Neural progenitor cell (in vitro differentiated cells): Measurements from ENCODE around the gene NEURL1B. TPM values are rescaled to one million over a fixed set of nuclear protein-coding genes. Genes with fewer than 3 reads are reported as not detected.

Source experiments
- DNase-seq: peaks from one replicate; pipeline ENCODE4 v3.0.0-alpha.2; 2016; ENCODE audit warnings: low spot score
- H2AFZ ChIP-seq: fragments of 200-600 bp; sonication (generic); replicated peaks from 2 replicates; pipeline ENCODE4 v1.6.1; 2016; ENCODE audit warnings: antibody characterized with exemption
- H3F3A ChIP-seq: fragments of 200-600 bp; sonication (generic); 2 replicates; pipeline ENCODE4 v1.6.1; 2016; ENCODE audit warnings: antibody characterized with exemption, low read depth
- H3K27ac ChIP-seq: fragments of 200-600 bp; sonication (generic); 2 replicates; pipeline ENCODE4 v1.5.1; 2016; ENCODE audit warnings: mild to moderate bottlenecking
- H3K27me3 ChIP-seq: fragments of 200-600 bp; sonication (generic); 2 replicates; pipeline ENCODE4 v1.6.1; 2016; ENCODE audit warnings: mild to moderate bottlenecking, moderate library complexity
- H3K36me3 ChIP-seq: fragments of 200-600 bp; sonication (generic); 2 replicates; pipeline ENCODE4 v1.5.1; 2016
- H3K4me1 ChIP-seq: fragments of 200-600 bp; sonication (generic); 2 replicates; pipeline ENCODE4 v1.6.1; 2016; ENCODE audit warnings: mixed run types
- H3K4me2 ChIP-seq: fragments of 200-600 bp; sonication (generic); 2 replicates; pipeline ENCODE4 v1.6.1; 2016
- H3K4me3 ChIP-seq: fragments of 200-600 bp; sonication (generic); 2 replicates; pipeline ENCODE4 v1.5.1; 2016
- H3K79me2 ChIP-seq: fragments of 200-600 bp; sonication (generic); 2 replicates; pipeline ENCODE4 v1.6.1; 2016; ENCODE audit warnings: low read depth
- H3K9ac ChIP-seq: fragments of 200-600 bp; sonication (generic); 2 replicates; pipeline ENCODE4 v1.6.1; 2016
- H3K9me3 ChIP-seq: fragments of 200-600 bp; sonication (generic); 2 replicates; pipeline ENCODE4 v1.5.1; 2016; ENCODE audit warnings: low read depth
- H4K20me1 ChIP-seq: fragments of 200-600 bp; sonication (generic); 2 replicates; pipeline ENCODE4 v1.6.1; 2016; ENCODE audit warnings: low read depth
- H3K27ac Mint-ChIP-seq: 3 replicates; pipeline ENCODE4 v1.8.0; 2021; ENCODE audit warnings: mixed read lengths
- H3K27me3 Mint-ChIP-seq: 2 replicates; pipeline ENCODE4 v1.8.0; 2022; ENCODE audit warnings: low read depth, mild to moderate bottlenecking, inconsistent platforms, moderate library complexity, mixed read lengths; ENCODE audit not compliant: insufficient read depth
- H3K36me3 Mint-ChIP-seq: 3 replicates; pipeline ENCODE4 v1.8.0; 2021; ENCODE audit warnings: mixed read lengths
- H3K4me1 Mint-ChIP-seq: 3 replicates; pipeline ENCODE4 v1.8.0; 2021; ENCODE audit warnings: mixed read lengths
- H3K4me3 Mint-ChIP-seq: 3 replicates; pipeline ENCODE4 v1.8.0; 2021; ENCODE audit warnings: mild to moderate bottlenecking, moderate library complexity, mixed read lengths
- H3K9me3 Mint-ChIP-seq: 3 replicates; pipeline ENCODE4 v1.8.0; 2020; ENCODE audit warnings: mixed read lengths
- CTCF ChIP-seq: fragments of 200-600 bp; sonication (generic); IDR thresholded peaks from 2 replicates; pipeline ENCODE4 v1.5.1; 2017; ENCODE audit warnings: antibody characterized with exemption, mild to moderate bottlenecking
- EZH2 ChIP-seq: fragments of 200-600 bp; sonication (generic); IDR thresholded peaks from 2 replicates; pipeline ENCODE4 v1.6.1; 2017; ENCODE audit warnings: antibody characterized with exemption, mild to moderate bottlenecking, moderate library complexity
- EZH2phosphoT487 ChIP-seq: fragments of 200-600 bp; sonication (generic); IDR thresholded peaks from 2 replicates; pipeline ENCODE4 v1.6.1; 2017; ENCODE audit warnings: antibody characterized with exemption
- total RNA-seq: library from RNA; depleted of rRNA; stranded (reverse); fragments of >200 nt; gene quantifications from 2 replicates; pipeline ENCODE4 v1.2.3, GENCODE V29; 2015; ENCODE audit warnings: low replicate concordance

NEURL1B gene
- total RNA-seq, 1 donor from 2014 or later: 12.1 TPM

DNA sequence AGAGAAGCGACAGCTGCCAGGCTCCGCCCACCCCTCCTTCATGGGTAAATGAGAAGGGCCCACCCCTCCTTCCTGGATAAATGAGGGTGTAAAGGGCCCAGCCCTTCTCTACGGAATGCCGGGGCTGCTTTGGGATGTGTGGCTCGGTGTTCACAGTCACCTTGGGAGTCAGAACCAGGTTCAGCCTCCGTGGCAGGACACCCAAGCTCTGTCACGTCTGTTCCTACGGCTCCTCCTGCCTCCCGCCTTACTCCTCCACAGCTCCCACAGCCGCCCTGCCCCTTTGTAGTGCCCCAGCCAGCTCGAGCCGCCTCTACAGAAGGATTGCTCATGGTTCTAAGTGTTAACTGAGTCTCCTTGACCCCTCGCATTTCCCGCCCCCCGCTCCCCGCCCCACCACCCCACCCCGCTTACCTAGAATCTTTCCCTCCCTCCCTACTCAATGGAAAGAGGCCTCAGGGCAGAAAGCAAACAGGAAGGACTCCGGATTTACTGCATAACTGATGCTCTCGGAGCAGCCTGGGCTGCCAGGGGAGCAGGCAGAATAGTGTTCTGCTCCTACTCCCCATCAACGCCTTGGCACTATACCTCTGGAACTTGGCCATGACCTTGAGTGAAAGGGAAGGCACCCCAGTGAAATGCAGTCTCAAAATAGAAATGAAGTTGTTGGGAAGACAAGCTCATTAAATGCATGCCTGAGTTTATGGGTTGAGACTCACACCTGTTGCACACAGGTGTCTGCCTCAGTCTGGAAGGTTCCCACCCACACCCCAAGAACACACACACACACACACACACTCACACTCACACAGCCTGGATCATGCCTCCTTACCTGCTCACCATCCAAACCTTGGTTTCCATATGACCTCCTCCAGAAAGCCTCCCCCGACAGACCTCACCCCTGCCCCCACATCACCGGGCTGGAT, 59.6 kb downstream of the NEURL1B start:
- peaks cover 24% of the 10 kb centered on the region for H3K4me1 ChIP-seq
- Mint-ChIP-seq H3K4me1 (peaks cover 35% of the 10 kb centered on the region), H3K4me3 (peak overlapping the region; percentile 52), H3K9me3 (no peaks in the 10 kb centered on the region), H3K27me3 (peaks cover 17% of the 10 kb centered on the region), H3K27ac (peak overlapping the region; percentile 7), H3K36me3 (no peaks in the 10 kb centered on the region)
- peak overlapping the region; percentile 40 for H3K4me3 ChIP-seq
- no peaks in the 10 kb centered on the region for H3K36me3 ChIP-seq
- H3K9ac ChIP-seq: no peak overlapping the region
- TF ChIP-seq CTCF (no peak), EZH2 (no peak), EZH2phosphoT487 (no peak)
- H3K27ac ChIP-seq: no peak overlapping the region
- H3K9me3 ChIP-seq: no peaks in the 10 kb centered on the region
- H3K79me2 ChIP-seq: no peaks in the 10 kb centered on the region
- peak; percentile 84 for DNase-seq
- H4K20me1 ChIP-seq: peaks cover 4% of the 10 kb centered on the region
- peaks cover 60% of the 10 kb centered on the region for H3K27me3 ChIP-seq
- H2AFZ ChIP-seq: no peak overlapping the region
- peaks cover 6% of the 10 kb centered on the region for H3F3A ChIP-seq
- peak overlapping the region; percentile 65 for H3K4me2 ChIP-seq

DNA sequence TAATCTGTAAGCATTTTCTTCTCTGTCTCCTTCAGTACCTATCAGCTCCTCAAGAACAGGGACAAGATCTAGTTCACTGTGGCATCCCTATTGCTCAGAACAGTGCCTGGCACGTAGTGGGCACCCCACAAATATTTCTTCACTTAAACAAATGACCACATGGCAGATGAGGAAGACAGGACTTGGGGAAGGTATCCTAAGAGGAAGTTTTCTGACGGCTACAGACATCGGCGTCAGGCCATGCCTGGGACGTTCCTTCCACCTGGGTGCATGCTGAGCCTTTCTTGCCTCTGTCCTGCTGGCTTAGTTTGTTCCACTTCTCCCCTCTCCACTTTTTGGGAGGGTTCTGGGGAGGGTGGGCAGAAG, 60.2 kb downstream of the NEURL1B start:
- H3K9ac ChIP-seq: no peak overlapping the region
- peaks cover 24% of the 10 kb centered on the region for H3K4me1 ChIP-seq
- Mint-ChIP-seq H3K27me3 (peaks cover 23% of the 10 kb centered on the region), H3K36me3 (no peaks in the 10 kb centered on the region), H3K4me3 (peak overlapping the region; percentile 52), H3K27ac (peak overlapping the region; percentile 7), H3K9me3 (peaks cover 2% of the 10 kb centered on the region), H3K4me1 (peaks cover 35% of the 10 kb centered on the region)
- TF ChIP-seq EZH2phosphoT487: no peak
- no peak for TF ChIP-seq CTCF
- no peak for TF ChIP-seq EZH2
- H3K4me2 ChIP-seq: no peak overlapping the region
- H3K27ac ChIP-seq: no peak overlapping the region
- no peaks in the 10 kb centered on the region for H3K79me2 ChIP-seq
- no peaks in the 10 kb centered on the region for H3K36me3 ChIP-seq
- H3K9me3 ChIP-seq: no peaks in the 10 kb centered on the region
- H3K4me3 ChIP-seq: no peak overlapping the region
- peak; percentile 36 for DNase-seq
- peaks cover 4% of the 10 kb centered on the region for H4K20me1 ChIP-seq
- peaks cover 60% of the 10 kb centered on the region for H3K27me3 ChIP-seq
- H2AFZ ChIP-seq: no peak overlapping the region
- peaks cover 6% of the 10 kb centered on the region for H3F3A ChIP-seq

DNA sequence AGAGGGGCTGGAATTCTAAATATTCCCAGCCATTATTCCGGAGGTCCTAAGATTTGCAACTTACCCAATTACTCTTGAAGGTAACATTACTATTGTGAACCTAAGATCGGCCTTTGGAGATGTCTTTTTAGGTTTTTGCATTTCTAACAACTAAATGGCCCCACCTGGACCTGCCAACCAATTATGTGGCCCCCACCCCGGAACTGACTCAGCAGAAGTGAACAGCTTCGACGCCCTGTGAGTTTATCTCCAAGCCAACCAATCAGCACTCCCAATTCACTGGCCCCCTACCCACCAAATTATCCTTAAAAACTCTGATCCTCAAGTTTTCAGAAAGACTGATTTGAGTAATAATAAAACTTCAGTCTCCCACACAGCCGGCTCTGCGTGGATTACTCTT, 62.9 kb downstream of the NEURL1B start:
- no peak overlapping the region for H3K27ac ChIP-seq
- Mint-ChIP-seq H3K27ac (no peak overlapping the region), H3K9me3 (peaks cover 2% of the 10 kb centered on the region), H3K27me3 (peaks cover 23% of the 10 kb centered on the region), H3K36me3 (no peaks in the 10 kb centered on the region), H3K4me1 (peaks cover 26% of the 10 kb centered on the region), H3K4me3 (no peak overlapping the region)
- no peak overlapping the region for H3K4me2 ChIP-seq
- H3K4me3 ChIP-seq: no peak overlapping the region
- no peak overlapping the region for H3K9ac ChIP-seq
- peaks cover 40% of the 10 kb centered on the region for H3K27me3 ChIP-seq
- TF ChIP-seq EZH2 (no peak), EZH2phosphoT487 (no peak), CTCF (no peak)
- no peaks in the 10 kb centered on the region for H3K36me3 ChIP-seq
- no peaks in the 10 kb centered on the region for H3K79me2 ChIP-seq
- H3F3A ChIP-seq: peaks cover 6% of the 10 kb centered on the region
- peaks cover 20% of the 10 kb centered on the region for H3K4me1 ChIP-seq
- H4K20me1 ChIP-seq: no peaks in the 10 kb centered on the region
- H3K9me3 ChIP-seq: no peaks in the 10 kb centered on the region
- no peak for DNase-seq
- no peak overlapping the region for H2AFZ ChIP-seq
